Brain microvascular endothelial cell (primary cell): Measurements from ENCODE around the gene S100A2.

Experiments
- DNase-seq: peaks from one replicate; pipeline ENCODE4 v3.0.0-alpha.2; 2020
- H3K27ac ChIP-seq: fragments of 250-450 bp; sonication (Bioruptor Pico); 2 replicates; pipeline ENCODE4 v1.5.1; 2020; ENCODE audit warnings: mild to moderate bottlenecking, moderate library complexity
- H3K27me3 ChIP-seq: fragments of 250-450 bp; sonication (Bioruptor Pico); replicated peaks from 2 replicates; pipeline ENCODE4 v1.5.1; 2020; ENCODE audit warnings: mild to moderate bottlenecking
- H3K36me3 ChIP-seq: fragments of 250-450 bp; sonication (Bioruptor Pico); replicated peaks from 2 replicates; pipeline ENCODE4 v1.5.1; 2020; ENCODE audit warnings: mild to moderate bottlenecking
- H3K4me3 ChIP-seq: 2 replicates; pipeline ENCODE4 v1.5.1; 2011; ENCODE audit warnings: low read depth, mild to moderate bottlenecking, control low read depth, low read length, moderate library complexity
- in situ Hi-C: cut with HindIII; loops from 2 replicates; pipeline ENCODE4 v1.10.0; 2017; ENCODE audit warnings: low sequenced_read_pairs, low pct_ligation_motif_present
- TF ChIP-seq, protein P1 (sequence below): IDR thresholded peaks from 2 replicates; pipeline ENCODE4 v1.5.1; 2011; ENCODE audit warnings: low read depth, mild to moderate bottlenecking, moderate library complexity, low read length, control low read depth, inconsistent platforms; ENCODE audit errors: missing control alignments

S100A2 gene

DNA sequence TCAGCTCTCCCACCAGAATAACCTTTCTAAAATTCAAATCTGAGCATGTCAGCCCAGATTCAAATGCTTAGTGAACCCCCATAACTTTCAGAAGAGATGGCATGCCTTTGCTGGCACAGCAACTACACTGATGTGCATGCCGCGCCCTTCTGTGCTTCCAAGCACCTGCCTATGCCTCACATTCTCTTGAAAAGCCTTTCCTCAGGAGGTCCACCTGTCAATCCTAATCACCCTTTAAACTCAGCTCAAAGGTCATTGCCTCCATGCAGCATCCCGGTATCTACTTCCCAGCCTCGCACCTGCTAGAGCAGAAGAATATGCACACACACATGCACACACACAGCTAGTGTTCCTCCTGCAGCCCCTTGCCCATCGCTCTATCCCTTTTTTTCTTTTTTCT, 5.2 kb upstream of the S100A2 start:
- DNase-seq, result no peak
- in situ Hi-C loops, result no loop called here

DNA sequence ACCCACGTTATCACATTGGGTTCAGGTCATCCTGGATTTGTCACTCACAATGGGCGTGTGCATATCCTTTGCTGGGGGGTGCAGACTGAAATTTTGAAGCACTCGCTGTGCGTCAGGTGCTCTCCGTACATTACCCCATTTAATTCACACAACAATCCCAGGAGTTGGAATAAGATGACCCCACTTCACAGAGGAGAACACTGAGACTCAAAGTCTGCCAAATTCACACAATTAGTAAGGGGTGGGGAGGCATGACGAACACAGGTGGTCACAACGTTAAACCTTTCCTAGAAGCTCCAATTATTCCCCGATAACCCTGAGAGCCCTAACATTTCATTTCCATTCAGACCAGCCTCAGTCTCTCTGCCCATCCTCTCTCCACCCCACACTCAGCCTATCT, 3.8 kb upstream of the S100A2 start:
- DNase-seq, result no peak
- no peak overlapping the region for H3K27ac ChIP-seq
- no peaks in the 10 kb centered on the region for H3K27me3 ChIP-seq
- no peaks in the 10 kb centered on the region for H3K36me3 ChIP-seq
- no peak overlapping the region for H3K4me3 ChIP-seq
- in situ Hi-C loops, result no loop called here
- TF ChIP-seq, protein P1, sequence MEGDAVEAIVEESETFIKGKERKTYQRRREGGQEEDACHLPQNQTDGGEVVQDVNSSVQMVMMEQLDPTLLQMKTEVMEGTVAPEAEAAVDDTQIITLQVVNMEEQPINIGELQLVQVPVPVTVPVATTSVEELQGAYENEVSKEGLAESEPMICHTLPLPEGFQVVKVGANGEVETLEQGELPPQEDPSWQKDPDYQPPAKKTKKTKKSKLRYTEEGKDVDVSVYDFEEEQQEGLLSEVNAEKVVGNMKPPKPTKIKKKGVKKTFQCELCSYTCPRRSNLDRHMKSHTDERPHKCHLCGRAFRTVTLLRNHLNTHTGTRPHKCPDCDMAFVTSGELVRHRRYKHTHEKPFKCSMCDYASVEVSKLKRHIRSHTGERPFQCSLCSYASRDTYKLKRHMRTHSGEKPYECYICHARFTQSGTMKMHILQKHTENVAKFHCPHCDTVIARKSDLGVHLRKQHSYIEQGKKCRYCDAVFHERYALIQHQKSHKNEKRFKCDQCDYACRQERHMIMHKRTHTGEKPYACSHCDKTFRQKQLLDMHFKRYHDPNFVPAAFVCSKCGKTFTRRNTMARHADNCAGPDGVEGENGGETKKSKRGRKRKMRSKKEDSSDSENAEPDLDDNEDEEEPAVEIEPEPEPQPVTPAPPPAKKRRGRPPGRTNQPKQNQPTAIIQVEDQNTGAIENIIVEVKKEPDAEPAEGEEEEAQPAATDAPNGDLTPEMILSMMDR, result no peak

More for the DNA sequence above, 5.2 kb upstream of the S100A2 start:
- Histone ChIP-seq H3K36me3 (no peaks in the 10 kb centered on the region), H3K27me3 (no peaks in the 10 kb centered on the region), H3K4me3 (no peak overlapping the region), H3K27ac (no peak overlapping the region)
- TF ChIP-seq, protein P1, result no peak

DNA sequence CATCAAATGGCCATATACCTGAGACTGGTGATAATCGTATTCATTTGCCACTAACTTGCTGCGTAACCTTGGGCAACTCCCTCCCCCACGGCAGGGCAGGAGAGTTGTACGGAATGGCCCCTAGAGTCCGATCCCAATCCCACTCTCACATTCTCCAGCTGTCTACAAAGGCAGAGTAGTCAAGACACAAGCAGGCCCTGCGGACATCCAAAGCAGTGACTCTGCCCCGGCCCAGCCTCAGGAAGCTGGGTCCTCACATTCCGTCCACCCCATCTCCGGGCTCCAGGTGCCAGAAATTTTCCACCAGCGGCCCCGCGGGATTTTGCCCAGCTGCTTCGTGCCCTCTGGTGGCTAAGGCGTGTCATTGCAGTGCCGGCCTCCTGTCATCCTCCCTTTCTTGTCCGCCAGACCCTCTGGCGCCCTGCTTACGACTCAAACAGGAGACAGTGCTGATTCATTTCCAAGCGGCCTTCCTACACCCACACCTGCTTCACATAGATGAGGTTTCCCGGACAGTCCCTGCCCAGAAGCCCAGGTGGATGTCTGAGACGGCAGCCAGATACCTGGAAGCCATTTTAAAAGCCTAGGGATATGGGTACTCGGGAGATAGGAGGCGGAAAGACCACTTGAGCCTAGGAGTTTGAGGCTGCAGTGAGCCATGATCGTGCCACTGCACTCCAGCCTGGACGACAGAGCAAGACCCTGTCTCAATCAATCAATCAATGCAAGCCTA, 2.9 kb upstream of the S100A2 start:
- Histone ChIP-seq H3K27ac (peak overlapping the region; percentile 97), H3K4me3 (peak overlapping the region; percentile 9)

DNA sequence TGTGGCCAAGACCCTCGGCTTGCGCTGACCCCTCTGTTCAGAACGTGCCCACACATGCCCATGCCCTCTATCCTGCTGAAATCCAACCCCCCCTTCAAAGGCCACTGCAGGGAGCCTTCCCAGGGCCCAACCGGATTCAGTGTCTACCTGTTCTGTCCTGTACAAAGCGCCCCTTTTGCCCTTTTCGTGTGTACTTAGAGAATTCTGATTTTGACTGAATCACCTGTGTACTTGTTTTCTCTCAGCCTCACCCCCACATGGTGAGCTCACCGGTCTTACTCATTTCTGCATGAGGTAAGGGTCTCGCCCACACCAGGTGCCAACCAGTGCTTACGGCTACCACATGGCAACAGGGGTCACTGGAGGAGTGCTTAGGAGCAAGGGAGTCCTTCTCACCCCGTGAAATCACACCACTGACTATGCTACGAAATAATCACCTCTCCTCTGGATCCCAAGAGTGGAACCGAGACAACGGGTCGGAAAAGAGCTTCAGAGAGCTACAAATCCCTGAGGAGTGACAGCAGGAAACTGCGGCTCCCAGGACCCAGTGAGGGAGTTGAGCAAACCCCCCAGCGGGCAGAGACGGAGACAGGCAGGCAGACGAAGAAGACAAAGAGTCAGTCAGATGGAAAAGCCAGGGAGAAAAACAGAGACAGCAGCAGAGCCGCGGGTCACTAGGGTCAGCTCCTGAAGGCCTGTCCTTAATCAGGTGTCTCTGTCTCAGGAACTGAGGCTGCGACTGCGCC, 2.1 kb upstream of the S100A2 start:
- H3K36me3 ChIP-seq, result no peaks in the 10 kb centered on the region
- no peak for DNase-seq
- H3K4me3 ChIP-seq, result peak overlapping the region; percentile 9
- peak overlapping the region; percentile 97 for H3K27ac ChIP-seq
- in situ Hi-C loops, result no loop called here
- no peaks in the 10 kb centered on the region for H3K27me3 ChIP-seq
- TF ChIP-seq, protein P1, result no peak

More for the DNA sequence above, 2.9 kb upstream of the S100A2 start:
- Histone ChIP-seq H3K36me3 (no peaks in the 10 kb centered on the region), H3K27me3 (no peaks in the 10 kb centered on the region)
- in situ Hi-C loops, result no loop called here
- TF ChIP-seq, protein P1, result peak; percentile 99
- DNase-seq, result peak; percentile 82

DNA sequence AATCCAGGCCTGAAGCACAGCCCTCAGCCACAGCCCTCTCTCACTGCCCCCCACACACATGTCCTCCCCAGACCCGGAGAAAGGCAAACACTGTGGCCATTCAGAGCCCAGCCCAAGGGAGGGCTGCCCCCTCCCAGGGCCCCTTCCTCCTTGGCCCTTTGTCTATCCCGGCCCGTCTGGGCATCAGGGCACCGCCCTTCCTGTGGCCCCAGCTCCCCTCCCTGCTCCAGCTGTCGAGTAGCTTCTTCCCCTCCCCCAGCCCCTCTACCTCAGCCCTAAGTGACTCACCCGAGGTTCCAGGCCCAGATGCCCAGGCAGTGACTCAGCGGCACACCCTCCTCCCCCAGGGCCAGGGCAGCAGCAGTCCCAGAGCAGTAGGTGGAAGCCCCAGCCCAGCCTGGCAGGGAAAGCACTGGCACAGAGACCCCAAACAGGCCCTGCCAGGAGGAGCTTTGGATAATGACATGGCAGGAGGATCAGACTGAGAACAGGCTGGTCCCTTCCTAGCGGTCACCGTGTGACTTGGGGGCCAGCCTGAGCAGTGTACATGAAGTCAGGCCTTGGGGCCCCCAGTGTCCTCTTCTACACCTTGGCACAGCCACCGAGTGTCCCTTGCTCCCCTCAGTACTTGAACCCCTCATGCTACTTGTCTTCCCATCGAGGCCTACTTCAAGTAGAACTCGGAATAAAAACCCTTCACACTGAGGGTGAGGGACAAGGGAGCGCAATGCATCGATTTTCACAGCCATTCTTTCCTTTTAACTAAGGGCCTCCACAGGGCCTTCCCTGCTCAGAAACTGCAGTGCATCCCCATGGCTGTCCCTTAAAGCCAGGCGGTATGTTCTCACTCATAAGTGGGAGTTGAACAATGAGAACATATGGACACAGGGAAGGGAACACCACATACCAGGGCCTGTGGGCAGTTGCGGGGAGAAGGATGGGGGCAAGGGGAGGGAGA, 1.0 kb upstream of the S100A2 start:
- H3K36me3 ChIP-seq, result no peaks in the 10 kb centered on the region
- no peaks in the 10 kb centered on the region for H3K27me3 ChIP-seq
- TF ChIP-seq, protein P1, result no peak
- DNase-seq, result peak; percentile 98
- in situ Hi-C loops, result no loop called here
- H3K4me3 ChIP-seq, result no peak overlapping the region
- peak overlapping the region; percentile 97 for H3K27ac ChIP-seq
